Esophagus squamous epithelium (tissue), 5 donors: Measurements from ENCODE around the gene NELL1. TPM values are rescaled to one million over a fixed set of nuclear protein-coding genes. Genes with fewer than 3 reads are reported as not detected.

Experiments
- DNase-seq: peaks from one replicate; lab custom pipeline; 2025; lab: John Stamatoyannopoulos, UW
- H3K27ac ChIP-seq, 4 donors: fragments of 200-600 bp; sonication (generic); one replicate each; pipeline ENCODE4 v1.5.1; 2016 to 2019; ENCODE audit warnings: mild to moderate bottlenecking in 1 of 4
- H3K27me3 ChIP-seq, 4 donors: fragments of 200-600 bp; sonication (generic); 1 replicate in 3 of 4; 2 replicates in 1 of 4; pipeline versions ENCODE4 v1.5.1 to v1.6.0; 2017 to 2021; ENCODE audit warnings: antibody characterized with exemption in 1 of 4
- H3K36me3 ChIP-seq, 3 donors: fragments of 200-600 bp; sonication (generic); one replicate each; pipeline ENCODE4 v1.5.1; 2016 to 2019
- H3K4me1 ChIP-seq, 3 donors: fragments of 200-600 bp; sonication (generic); one replicate each; pipeline ENCODE4 v1.5.1; 2017 to 2019
- H3K4me3 ChIP-seq, 4 donors: fragments of 200-600 bp; sonication (generic); 1 replicate in 3 of 4; 2 replicates in 1 of 4; pipeline ENCODE4 v1.5.1; 2016 to 2019; ENCODE audit warnings: mild to moderate bottlenecking in 2 of 4, moderate library complexity in 1 of 4
- H3K9me3 ChIP-seq, 3 donors: fragments of 200-600 bp; sonication (generic); one replicate each; pipeline ENCODE4 v1.5.1; 2016 to 2019
- POLR2A ChIP-seq, 4 donors: fragments of 450-650 bp; IDR thresholded peaks; one replicate each; pipeline ENCODE4 v1.6.1; 2017; ENCODE audit warnings: antibody characterized with exemption in 4 of 4, mild to moderate bottlenecking in 4 of 4, moderate library complexity in 3 of 4
- WGBS, 2 donors: methylation state at CpG; one replicate each; pipeline ENCODE4 v1.1.5; 2018; 5-methylcytosine and 5-hydroxymethylcytosine counted together
- intact Hi-C: fragments of 100-400 bp; cut with DNase I; formaldehyde crosslinking; loops from one replicate; pipeline ENCODE4 v1.15.0; 2022
- total RNA-seq, 4 donors: library from RNA; depleted of rRNA; stranded (reverse); fragments of >200 nt; gene quantifications; one replicate each; pipeline ENCODE4 v1.1.0, GENCODE V29; 2016
- TF ChIP-seq, protein P1 (sequence below), 6 experiments: fragments of 450-650 bp in 4 of 6; fragments of 200-600 bp in 2 of 6; sonication (generic) in 2 of 6; IDR thresholded peaks; one replicate each; pipeline ENCODE4 v1.5.1; 2016 to 2019; ENCODE audit warnings: antibody characterized with exemption in 6 of 6, mild to moderate bottlenecking in 4 of 6, moderate library complexity in 4 of 6
- donor health status: DM: yes; HTN: yes; CAD: no.

The NELL1 gene
- total RNA-seq, 4 donors from 2014 or later, result 1.5 TPM; not detected in 3

DNA sequence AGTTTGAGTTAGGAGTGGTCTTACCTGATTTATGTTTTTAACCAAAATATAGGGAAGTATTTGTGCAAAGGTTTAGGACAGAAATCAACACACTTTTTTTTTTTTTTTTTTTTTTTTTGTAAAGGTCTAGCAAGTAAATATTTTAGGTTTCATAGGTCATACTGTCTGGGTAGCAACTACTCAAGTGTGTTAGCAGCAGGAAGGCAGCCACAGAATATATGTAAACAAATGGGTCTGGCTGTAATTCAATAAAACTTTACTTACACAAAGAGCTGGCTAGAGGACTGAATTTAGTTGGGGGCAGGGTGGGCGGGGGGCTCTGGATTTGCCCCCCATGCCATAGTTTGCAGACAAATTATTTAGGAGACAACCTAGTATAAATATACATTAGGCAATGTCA, 510.4 kb downstream of the NELL1 start:
- TF ChIP-seq, protein P1, sequence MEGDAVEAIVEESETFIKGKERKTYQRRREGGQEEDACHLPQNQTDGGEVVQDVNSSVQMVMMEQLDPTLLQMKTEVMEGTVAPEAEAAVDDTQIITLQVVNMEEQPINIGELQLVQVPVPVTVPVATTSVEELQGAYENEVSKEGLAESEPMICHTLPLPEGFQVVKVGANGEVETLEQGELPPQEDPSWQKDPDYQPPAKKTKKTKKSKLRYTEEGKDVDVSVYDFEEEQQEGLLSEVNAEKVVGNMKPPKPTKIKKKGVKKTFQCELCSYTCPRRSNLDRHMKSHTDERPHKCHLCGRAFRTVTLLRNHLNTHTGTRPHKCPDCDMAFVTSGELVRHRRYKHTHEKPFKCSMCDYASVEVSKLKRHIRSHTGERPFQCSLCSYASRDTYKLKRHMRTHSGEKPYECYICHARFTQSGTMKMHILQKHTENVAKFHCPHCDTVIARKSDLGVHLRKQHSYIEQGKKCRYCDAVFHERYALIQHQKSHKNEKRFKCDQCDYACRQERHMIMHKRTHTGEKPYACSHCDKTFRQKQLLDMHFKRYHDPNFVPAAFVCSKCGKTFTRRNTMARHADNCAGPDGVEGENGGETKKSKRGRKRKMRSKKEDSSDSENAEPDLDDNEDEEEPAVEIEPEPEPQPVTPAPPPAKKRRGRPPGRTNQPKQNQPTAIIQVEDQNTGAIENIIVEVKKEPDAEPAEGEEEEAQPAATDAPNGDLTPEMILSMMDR (IDR thresholded peaks at IDR 0.05), result no peak
- TF ChIP-seq POLR2A (IDR thresholded peaks at IDR 0.05), result no peak
- Histone ChIP-seq H3K36me3 (no peaks in the 10 kb centered on the region), H3K9me3 (no peaks in the 10 kb centered on the region), H3K27me3 (no peaks in the 10 kb centered on the region), H3K27ac (no peak overlapping the region), H3K4me1 (no peaks in the 10 kb centered on the region), H3K4me3 (no peak overlapping the region)
- DNase-seq, result no peak
- 33 to 58% methylated on average over 1 of the region's 1 CpG for WGBS, 2 donors
- intact Hi-C loops, result no loop called here

DNA sequence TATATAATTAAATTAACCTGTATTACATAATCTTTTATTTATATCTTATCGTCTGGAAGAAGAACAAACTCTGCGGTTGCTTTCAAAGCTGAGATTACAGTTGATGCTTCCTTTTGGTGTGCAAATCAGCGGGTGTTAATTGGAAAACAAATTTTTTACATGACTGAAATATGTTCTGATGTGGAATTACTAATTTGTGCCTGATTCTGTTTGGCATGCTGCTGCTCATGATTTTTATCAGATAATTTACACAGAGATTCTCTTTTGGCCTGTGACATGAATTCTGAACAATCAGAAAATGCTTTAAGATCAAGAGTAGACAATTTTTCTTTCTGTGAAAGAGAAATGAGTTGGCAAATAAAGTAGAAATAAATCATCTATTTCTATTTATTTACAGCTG, 510.8 kb downstream of the NELL1 start:
- no peak for DNase-seq
- Histone ChIP-seq H3K4me1 (no peaks in the 10 kb centered on the region), H3K9me3 (no peaks in the 10 kb centered on the region), H3K27me3 (no peaks in the 10 kb centered on the region), H3K27ac (no peak overlapping the region), H3K36me3 (no peaks in the 10 kb centered on the region), H3K4me3 (no peak overlapping the region)
- TF ChIP-seq, protein P1 (IDR thresholded peaks at IDR 0.05), result no peak
- no peak for TF ChIP-seq POLR2A (IDR thresholded peaks at IDR 0.05)
- intact Hi-C loops, result no loop called here
- 39 to 42% methylated on average over 3 of the region's 3 CpGs for WGBS, 2 donors

DNA sequence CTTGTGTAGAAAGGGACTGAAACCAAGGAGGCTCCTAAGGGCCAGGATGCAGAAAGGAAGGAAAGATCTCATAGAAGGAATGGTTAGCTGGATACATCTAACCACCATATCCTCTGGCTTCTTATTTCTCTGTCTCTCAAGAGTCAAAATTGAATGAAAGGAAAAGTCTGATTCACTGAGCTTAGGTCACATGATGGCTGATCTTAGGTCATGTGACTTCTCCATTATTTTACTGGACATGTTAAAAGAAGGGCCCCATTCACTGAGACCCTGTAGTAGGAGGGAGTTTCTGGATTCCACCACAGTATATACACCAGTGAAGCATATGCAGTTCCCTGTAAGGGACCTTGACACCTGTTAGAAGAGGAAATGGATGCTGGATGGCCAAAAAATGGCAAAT, 516.6 kb downstream of the NELL1 start:
- Histone ChIP-seq H3K27me3 (no peaks in the 10 kb centered on the region), H3K36me3 (no peaks in the 10 kb centered on the region), H3K9me3 (no peaks in the 10 kb centered on the region), H3K4me3 (no peak overlapping the region), H3K27ac (no peak overlapping the region), H3K4me1 (no peaks in the 10 kb centered on the region)
- no peak for DNase-seq
- TF ChIP-seq, protein P1 (IDR thresholded peaks at IDR 0.05), result no peak
- no peak for TF ChIP-seq POLR2A (IDR thresholded peaks at IDR 0.05)
- intact Hi-C loops, result no loop called here

DNA sequence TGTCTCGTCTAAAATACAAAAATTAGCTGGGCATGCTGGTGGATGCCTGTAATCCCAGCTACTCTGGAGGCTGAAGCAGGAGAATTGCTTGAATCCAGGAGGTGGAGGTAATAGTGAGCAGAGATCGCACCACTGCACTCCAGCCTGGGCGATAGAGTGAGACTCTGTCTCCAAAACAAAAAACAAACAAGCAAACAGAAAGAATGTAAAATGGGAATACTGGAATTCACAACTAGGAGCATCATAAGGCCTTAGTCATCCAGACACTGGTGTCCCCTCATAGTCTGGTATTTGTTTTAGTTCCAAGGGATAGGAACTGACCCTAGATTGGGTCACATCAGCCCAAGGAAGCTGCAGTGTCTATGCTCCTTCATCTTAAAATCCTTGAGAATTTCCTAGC, 520.8 kb downstream of the NELL1 start:
- Histone ChIP-seq H3K4me1 (no peaks in the 10 kb centered on the region), H3K36me3 (no peaks in the 10 kb centered on the region), H3K27me3 (no peaks in the 10 kb centered on the region), H3K27ac (no peak overlapping the region), H3K4me3 (no peak overlapping the region), H3K9me3 (no peaks in the 10 kb centered on the region)
- DNase-seq, result no peak
- intact Hi-C loops, result no loop called here
- WGBS, 2 donors, result 81 to 85% methylated on average over 3 of the region's 3 CpGs
- TF ChIP-seq, protein P1 (IDR thresholded peaks at IDR 0.05), result no peak
- TF ChIP-seq POLR2A (IDR thresholded peaks at IDR 0.05), result no peak

DNA sequence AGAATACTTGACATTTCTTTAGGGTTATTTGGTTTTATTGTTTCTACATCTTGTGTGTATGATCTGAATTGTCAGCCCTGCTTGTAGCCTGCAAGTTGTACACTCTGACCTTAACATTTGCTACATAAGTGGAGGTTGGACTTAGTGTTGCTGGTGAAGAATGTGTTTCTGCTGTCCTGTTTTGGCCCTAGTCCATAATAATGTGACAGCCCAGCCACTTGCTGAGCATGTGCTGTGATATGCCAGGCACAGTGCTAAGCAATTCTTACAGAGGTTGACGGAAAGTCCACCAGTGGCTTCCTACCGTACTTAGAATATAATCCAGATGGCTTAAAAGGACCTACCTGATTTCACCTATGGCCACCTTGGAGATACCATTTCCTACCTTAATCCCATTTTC, 526.6 kb downstream of the NELL1 start:
- no peaks in the 10 kb centered on the region for H3K9me3 ChIP-seq
- no peaks in the 10 kb centered on the region for H3K4me1 ChIP-seq
- H3K36me3 ChIP-seq, result no peaks in the 10 kb centered on the region
- intact Hi-C loops, result no loop called here
- WGBS, 2 donors, result 46 to 47% methylated on average over 2 of the region's 2 CpGs
- no peaks in the 10 kb centered on the region for H3K27me3 ChIP-seq
- TF ChIP-seq, protein P1 (IDR thresholded peaks at IDR 0.05), result no peak
- TF ChIP-seq POLR2A (IDR thresholded peaks at IDR 0.05), result no peak
- H3K4me3 ChIP-seq, result no peak overlapping the region
- no peak overlapping the region for H3K27ac ChIP-seq
- no peak for DNase-seq
